MM.1S (cell line): ENCODE measurements around the gene PHACTR1.

ENCODE experiments used
- CTCF ChIP-seq: fragments of 300-600 bp; sonication (generic); IDR thresholded peaks from 2 replicates; pipeline ENCODE4 v1.5.1; 2016; ENCODE audit warnings: antibody characterized with exemption, low read length, mixed read lengths
- EZH2 ChIP-seq: fragments of 300-600 bp; sonication (generic); optimal IDR thresholded peaks from 2 replicates; pipeline ENCODE3; 2017; ENCODE audit warnings: low read depth, mild to moderate bottlenecking, antibody characterized with exemption, low read length, mixed read lengths

- no peak for TF ChIP-seq CTCF
- TF ChIP-seq EZH2: no peak
These were observed 215.1 kb downstream of the PHACTR1 start for GRCh38 chr6:12931639-12932038.
